Stimulated activated CD4-positive, alpha-beta T cell treated with anti-CD3 and anti-CD28 coated beads, Interleukin-2, amount 100 ng/mL, for 4 hours (primary cell): ENCODE results near the gene MAGI2.
"Not testable (repeated sequence)": the region's sequence is repeated elsewhere in the genome, so short reads cannot be mapped to it uniquely, and the experiment has no call there.

Source experiments
- DNase-seq: peaks from one replicate; pipeline ENCODE4 v3.0.0-alpha.2; 2020; ENCODE audit warnings: low read depth

The MAGI2 gene

GRCh38 chr7:78346827-78347226, 1106.6 kb downstream of the MAGI2 start:
- DNase-seq: no peak

GRCh38 chr7:78345979-78346378, 1107.5 kb downstream of the MAGI2 start:
- DNase-seq: no peak

DNA sequence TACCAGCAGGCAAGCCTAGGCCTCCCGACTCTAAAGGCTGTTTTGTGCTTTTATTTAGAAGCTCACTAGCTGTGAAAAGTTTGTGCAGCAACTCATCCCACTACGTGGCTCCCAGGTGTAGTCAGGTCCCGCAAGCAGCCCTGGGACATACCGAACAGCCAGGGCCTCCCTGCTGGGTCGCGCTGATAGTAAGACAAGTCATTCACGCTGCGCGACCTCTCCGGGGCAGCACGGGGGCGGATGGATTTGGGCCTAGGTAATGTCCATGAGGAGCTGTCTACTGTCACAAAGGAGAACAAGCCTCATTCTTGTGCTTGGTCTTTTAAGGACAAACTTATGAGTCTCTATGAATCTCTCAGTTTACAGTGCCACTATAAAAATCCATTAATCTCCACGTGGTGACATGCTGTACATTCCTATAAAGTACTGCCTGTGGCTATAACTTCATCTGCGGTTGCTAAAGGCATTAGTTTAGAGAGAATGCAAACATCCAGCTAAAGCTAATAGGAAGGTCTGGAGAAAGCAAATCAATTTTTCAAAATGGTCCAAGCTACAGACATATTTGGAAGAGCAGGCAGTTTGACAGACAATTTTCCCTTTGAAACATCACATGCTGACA, 1108.1 kb downstream of the MAGI2 start:
- no peak for DNase-seq

GRCh38 chr7:78334426-78334825, 1119.0 kb downstream of the MAGI2 start:
- DNase-seq: no peak

GRCh38 chr7:78333530-78334425, 1119.7 kb downstream of the MAGI2 start:
- DNase-seq: no peak

GRCh38 chr7:78329001-78329655, 1124.3 kb downstream of the MAGI2 start:
- DNase-seq: no peak

- DNase-seq: no peak
Observed at GRCh38 chr7:78327718-78328117, 1125.7 kb downstream of the MAGI2 start.

GRCh38 chr7:78326876-78327275, 1126.6 kb downstream of the MAGI2 start:
- no peak for DNase-seq

DNA sequence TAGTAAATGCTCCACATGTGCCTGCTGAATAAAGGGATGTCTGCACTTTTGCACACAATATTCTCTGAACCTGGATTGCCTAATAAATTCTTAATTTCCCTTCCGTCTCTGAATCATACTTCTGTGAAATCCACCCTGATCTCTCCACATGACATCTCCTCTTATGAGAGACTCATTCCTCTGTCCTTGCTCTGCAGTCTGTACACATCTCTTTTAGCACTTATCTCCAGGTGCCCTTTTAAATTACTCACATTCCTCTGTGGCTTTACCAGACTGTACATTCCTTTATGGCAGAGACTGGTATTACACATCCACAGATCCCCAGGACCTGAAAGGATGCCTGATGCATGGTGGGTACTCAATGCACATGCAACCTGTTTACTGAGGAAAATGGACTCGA, 1127.3 kb downstream of the MAGI2 start:
- DNase-seq: no peak

- no peak for DNase-seq
Observed at GRCh38 chr7:78323118-78323517, 1130.3 kb downstream of the MAGI2 start.

DNA sequence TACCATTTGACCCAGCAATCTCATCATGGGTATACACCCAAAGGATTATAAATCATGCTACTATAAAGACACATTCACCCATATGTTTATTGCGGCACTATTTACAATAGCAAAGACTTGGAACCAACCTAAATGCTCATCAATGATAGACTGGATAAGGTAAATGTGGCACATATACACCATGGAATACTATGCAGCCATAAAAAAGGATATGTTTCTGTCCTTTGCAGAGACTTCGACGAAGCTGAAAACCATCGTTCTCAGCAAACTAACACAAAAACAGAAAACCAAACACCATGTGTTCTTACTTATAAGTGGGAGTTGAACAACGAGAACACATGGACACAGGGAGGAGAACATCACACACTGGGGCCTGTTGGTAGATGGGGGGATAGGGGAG, 1131.2 kb downstream of the MAGI2 start:
- not testable (repeated sequence) for DNase-seq

- DNase-seq: no peak
Observed at GRCh38 chr7:78317371-78317770, 1136.1 kb downstream of the MAGI2 start.

- DNase-seq: no peak
Observed at GRCh38 chr7:78316110-78316509, 1137.4 kb downstream of the MAGI2 start.

- no peak for DNase-seq
Observed at GRCh38 chr7:78315119-78315518, 1138.3 kb downstream of the MAGI2 start.

GRCh38 chr7:78311181-78311580, 1142.3 kb downstream of the MAGI2 start:
- no peak for DNase-seq

DNA sequence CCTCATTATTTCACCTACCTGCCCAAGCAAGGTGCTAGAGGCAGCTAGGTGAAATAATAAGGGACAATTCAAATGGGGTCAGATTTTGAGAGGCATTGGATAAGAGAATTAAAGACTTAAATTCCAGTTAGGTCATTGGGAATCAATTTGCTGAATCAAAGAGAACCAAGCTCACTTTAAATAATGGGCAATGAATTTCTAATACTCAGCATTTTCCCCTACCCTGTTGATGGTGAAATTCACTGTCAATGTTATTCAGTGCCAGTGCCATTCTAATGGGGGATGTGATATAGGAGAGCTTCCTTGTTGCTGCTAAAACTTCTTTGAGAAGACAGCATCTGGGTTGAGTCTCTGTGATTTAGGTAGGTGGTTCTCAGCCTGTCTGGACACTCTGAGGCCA, 1145.6 kb downstream of the MAGI2 start:
- DNase-seq: no peak

GRCh38 chr7:78306634-78307033, 1146.8 kb downstream of the MAGI2 start:
- DNase-seq: no peak

DNA sequence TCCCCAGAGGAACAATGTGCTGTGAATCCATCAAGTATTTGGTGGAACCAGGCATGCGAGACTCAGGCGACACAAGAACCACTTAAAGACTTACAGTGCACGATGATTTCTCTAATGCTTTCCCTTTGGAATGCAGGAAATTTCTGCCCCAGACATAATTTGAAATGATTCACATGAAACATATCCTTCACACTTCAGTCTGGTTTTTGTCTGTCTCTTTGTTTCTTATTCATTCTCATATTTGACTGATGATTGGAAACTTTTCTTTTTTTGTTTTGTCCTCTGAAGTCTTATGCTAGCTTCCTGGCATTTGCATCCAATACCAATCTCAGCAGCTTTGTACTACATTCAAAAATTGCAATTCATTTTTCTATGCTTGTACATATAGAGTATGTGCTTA, 1152.1 kb downstream of the MAGI2 start:
- DNase-seq: no peak

GRCh38 chr7:78299088-78299487, 1154.4 kb downstream of the MAGI2 start:
- DNase-seq: no peak

DNA sequence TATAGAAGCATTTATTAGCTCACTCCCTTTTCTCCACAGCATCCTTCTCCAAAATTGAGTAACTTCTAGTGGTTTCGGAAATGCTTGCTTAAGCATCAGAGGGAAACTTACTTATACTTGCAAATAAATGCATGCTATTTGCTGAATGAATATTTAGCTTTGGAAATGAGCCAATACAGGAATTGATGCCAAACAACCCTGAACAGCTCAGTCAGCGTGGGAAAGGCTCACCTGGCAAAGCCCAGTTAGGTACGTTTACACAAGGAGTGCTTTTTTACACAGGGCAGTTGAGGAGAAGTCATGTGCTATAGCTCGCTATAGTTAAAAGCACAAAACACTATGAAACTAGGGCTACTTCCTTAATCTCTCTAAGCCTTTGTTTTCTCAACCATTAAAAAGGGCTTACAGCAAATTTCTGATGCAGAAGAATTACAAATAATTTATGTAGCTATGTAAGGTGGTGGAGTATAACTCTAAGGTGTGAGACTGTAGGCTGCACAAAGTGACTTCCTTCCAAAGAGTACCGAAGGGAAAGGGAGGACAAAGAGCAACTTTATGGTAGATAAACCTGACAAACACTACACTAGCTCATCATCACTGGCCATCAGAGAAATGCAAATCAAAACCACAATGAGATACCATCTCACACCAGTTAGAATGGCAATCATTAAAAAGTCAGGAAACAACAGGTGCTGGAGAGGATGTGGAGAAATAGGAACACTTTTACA, 1156.7 kb downstream of the MAGI2 start:
- DNase-seq: no peak

DNA sequence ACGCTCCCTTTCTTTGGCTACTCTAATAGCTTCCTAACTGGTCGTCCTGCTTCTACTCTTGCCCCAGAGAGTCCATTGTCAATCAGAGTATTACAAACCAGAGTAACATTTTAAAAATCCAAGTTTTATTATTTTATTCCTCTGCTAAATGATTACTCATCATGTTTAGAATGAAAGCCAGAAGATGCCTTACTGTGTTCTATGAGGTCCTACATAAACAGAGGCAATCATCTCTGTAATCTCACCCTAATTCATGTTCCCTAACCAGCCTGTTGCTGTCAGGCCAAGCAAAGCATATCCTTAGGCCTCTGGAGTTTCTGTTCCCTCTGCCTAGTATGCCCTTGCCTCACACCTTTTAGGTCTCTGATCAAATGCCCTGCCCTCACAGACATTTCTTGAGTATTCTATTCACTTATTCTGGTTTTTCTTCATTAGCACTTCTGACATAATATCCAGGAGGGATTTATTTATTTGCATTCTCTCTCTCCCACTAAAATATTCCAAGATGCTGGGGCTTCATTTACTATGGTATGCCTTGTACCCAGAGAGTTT, 1157.3 kb downstream of the MAGI2 start:
- DNase-seq: no peak

- not testable (repeated sequence) for DNase-seq
Observed at GRCh38 chr7:78289471-78289870, 1164.0 kb downstream of the MAGI2 start.
